ENCODE data around the gene AGMO.
"Not testable (repeated sequence)": the region's sequence is repeated elsewhere in the genome, so short reads cannot be mapped to it uniquely, and the experiment has no call there.

The AGMO gene

GRCh38 chr7:15558756-15559155, 3.1 kb downstream of the AGMO start:
- DNase-seq: no peak

DNA sequence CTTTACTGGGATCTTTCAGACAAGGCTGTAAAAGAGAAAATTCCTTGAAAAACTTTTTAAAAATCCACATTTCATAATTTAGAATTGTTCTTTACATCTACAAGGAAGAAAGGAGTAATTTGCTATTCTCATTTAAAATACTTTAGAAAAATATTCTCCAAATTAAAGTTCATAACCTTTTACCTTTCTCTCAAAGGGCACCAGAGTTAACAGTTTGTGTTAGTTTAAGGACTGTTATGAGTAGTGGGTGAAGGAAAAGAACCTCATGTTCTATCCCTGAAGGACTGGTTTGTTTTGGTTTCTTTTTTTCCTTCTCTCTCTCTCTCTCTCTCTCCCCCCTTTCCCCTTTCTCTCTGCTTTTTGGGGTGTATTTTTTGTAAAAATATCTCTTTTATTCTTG, 4.1 kb downstream of the AGMO start:
- no peak for DNase-seq

DNA sequence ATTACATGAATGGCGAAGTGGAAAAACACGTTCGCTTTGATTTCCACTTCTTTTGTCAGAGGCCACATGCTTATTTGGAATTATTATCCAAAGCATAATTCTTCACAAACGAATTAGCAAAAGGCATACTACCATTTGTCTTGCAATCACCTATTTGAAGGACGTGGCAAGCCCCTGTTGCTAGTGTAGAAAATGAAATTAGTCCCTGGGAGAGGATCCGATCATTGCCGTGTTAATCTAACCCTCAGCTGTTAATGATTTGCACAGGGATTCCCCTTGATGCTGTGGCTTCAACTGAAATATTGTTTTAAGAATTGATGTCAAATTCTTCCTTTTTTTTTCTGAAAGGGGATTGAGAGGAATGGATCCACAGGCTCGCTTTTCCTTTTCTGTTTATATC, 4.6 kb downstream of the AGMO start:
- DNase-seq: no peak

- no peak for DNase-seq
These were observed 5.3 kb downstream of the AGMO start for GRCh38 chr7:15556339-15557105.

DNA sequence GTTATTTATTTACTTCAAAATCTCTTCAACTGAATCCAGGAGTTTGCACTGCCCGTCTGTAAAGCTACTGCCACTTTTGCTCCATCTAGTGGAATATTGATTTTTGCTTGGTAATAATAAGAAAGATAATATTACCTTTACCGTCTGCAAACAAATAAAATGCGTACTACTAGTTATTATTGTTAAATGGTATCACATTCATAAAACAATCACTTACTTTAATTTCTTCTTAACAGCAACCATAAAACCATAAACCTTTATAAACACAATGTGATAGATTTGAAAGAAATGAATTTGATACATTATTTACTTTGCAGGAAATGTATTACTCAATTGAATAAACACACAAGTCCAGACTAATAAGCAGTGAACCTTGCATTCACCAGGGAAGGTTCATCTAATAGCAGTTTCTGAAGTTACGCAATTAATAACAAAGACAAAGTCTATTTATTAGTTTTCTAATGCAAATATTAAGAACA, 6.4 kb downstream of the AGMO start:
- no peak for DNase-seq

DNA sequence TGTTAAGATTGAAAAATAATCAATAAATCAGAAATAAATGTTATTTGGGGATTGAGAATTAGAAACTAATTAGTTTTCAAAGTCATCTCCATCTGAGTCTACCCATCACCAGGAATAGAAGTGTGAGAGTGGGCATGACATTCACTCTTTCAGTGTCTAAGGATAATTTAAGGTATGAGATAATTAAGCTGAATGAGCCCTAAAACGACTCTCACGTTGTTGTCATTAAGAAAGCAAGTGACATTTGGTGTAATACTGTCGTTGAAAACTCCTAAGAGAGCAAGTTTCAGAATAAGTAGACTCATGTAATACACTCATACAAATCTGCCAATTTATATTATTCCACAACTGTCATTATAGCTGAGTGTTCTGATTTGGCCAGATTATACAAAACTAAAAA, 7.1 kb downstream of the AGMO start:
- no peak for DNase-seq

GRCh38 chr7:15554081-15554480, 7.7 kb downstream of the AGMO start:
- DNase-seq: no peak

DNA sequence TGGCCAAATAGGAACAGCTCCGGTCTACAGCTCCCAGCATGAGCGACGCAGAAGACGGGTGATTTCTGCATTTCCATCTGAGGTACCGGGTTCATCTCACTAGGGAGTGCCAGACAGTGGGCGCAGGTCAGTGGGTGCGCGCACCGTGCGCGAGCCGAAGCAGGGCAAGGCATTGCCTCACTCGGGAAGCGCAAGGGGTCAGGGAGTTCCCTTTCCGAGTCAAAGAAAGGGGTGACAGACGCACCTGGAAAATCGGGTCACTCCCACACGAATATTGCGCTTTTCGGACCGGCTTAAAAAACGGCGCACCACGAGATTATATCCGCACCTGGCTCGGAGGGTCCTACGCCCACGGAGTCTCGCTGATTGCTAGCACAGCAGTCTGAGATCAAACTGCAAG, 14.5 kb downstream of the AGMO start:
- not testable (repeated sequence) for DNase-seq

GRCh38 chr7:15546272-15546792, 15.5 kb downstream of the AGMO start:
- no peak for DNase-seq

DNA sequence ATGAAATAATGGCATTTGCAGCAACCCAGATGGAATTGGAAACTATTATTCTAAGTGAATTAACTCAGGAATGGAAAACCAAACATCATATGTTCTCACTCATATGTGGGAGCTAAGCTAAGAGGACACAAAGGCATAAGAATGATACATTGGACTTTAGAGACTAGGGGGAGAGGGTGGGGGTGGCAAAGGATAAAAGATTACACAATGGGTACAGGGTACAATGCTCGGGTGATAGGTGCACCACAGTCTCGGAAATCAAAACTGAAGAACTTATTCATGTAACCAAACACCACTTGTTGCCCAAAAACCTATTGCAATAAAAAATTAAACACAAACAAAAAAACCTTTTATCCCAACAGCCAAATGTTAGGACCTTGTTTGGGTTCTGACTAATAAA, 17.8 kb downstream of the AGMO start:
- DNase-seq: no peak

DNA sequence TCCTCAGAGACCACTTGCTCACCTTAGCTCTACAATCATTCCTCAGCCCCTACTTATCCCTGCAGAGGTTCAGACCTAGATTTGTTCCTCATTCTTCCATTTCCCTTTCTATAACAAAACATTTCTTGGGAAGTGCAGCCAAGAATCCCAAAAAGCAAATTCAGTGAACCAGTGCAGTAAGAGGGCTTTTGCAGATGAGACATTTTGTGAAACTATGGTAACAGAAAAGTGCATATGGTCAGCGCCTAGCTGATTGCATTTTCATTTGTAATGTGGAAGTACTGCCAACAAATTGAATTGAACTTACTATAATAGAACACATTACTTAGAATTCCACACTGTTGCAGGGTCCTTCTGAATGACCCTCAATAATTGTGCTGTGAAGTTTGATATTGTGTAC, 18.6 kb downstream of the AGMO start:
- no peak for DNase-seq

GRCh38 chr7:15527648-15528047, 34.2 kb downstream of the AGMO start:
- no peak for DNase-seq

GRCh38 chr7:15525652-15526263, 36.1 kb downstream of the AGMO start:
- no peak for DNase-seq

DNA sequence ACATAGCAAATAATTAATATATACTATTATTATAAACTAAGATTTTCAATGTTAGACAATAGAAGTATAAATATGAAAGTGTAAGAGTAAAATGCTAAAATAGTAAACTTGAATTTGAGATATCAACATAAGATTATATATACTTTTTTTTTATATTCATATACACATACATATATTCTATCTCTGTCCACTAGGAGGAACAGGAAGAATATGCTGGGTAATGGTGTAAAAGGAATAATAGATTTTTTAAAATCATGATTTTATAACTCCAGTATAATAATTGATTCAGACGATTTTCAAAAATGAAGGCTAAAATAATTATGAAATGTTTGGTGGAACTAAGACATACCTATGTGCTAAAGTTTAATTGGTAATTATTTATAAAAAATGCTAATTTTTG, 37.7 kb downstream of the AGMO start:
- no peak for DNase-seq

GRCh38 chr7:15517865-15518264, 44.0 kb downstream of the AGMO start:
- not testable (repeated sequence) for DNase-seq

- no peak for DNase-seq
These were observed 46.6 kb downstream of the AGMO start for GRCh38 chr7:15515252-15515651.

DNA sequence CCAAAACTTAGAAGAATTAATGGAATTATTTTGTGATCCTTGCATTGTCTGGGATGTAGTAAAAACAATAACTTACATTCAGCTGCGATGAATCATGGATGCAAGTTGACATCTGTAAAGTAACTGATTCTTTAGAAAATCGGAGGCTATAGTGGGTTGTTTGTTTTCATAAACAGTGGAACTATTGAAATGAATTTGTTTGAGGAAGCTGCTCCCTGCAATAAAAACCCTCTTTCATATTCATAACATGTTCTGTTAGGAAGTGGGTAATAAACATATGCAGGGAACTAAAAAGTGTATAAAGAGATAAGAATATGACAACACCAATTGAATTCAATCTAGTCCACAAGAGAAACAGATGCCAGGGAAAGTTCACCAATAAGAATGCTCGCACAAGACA, 53.6 kb downstream of the AGMO start:
- DNase-seq: no peak

DNA sequence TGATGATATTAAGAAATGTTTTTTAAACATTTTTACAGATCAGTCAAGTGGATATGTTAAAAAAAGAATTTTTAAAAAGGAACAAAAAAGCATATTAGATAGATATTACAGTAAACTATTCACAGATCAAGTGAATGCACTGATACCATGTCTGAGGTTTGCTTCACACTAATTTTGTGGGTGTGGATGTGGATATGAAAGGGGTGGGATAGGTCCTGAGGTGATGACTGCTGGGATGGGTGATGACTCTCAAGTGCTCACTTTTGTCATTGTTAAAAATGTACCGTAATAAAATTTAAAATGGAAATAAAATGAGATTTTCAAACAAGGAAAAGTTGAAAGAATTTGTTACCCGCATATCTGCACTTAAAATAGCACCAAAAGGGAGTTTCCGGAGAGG, 54.1 kb downstream of the AGMO start:
- no peak for DNase-seq

DNA sequence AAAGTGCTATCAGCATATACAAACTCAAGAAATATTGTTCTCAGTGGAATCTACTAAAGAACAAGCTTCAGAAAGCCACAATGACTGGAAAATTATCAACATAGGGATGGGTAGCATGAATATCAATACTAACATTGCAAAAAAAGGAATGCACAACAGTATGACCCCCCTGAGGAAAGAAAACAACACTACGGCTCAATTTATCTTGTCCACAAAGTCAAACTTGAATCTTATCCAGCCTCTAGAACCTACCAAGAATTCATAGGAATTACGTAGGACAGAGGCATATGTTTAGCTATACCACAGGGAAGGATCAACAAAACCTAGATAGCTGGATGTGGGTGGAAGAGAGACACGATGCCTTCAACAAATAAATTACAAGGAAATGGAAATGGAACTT, 54.6 kb downstream of the AGMO start:
- no peak for DNase-seq

DNA sequence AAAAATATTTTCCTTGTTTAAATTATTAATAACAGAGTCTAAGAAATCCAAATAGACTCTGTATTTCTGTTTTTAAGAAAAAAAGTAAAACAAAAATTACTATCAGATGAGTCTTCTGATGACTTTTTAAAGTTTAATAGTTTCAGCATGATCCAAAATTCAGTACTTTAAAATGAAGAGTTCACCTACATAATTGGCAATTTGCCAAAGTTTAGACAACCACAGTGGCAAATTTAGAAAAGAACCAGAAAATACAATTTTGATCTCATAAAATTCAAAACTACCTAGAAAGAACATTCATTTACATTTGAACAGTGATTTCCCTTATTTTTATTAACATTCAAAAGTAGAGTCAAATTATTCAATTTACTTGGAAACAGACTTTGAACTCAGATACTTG, 56.1 kb downstream of the AGMO start:
- DNase-seq: no peak

- no peak for DNase-seq
These were observed 57.5 kb downstream of the AGMO start for GRCh38 chr7:15504351-15504750.

DNA sequence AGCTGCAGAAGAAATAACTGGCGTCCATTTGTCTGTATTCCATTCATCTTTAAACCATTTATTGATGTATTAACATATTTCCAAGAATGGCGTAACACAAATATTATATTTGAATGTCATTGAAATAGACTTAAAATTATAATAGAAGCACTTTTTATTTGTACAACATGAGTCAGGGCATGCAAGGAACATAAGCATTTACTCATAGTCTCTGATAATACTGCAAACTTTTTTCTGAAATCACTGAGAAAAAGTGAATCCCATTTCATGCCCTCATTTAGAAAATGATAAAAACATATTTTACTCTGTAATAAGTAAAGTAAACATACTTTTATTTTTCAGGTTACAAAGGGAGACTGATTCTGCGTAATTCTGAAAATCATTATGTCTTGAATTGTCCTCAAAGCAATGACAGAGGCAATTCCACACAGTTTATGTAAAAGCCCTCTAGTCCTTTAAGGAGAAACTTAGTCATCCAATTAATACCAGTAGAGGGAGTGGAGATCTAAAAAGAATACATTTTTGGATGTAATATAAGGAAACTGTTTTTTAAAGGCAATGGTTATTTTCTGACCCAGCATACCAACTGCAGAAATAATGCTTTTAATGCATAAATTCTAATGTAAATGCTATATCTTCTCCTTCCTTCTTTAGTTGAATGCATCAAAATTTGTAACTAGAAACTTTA, 58.1 kb downstream of the AGMO start:
- DNase-seq: no peak

DNA sequence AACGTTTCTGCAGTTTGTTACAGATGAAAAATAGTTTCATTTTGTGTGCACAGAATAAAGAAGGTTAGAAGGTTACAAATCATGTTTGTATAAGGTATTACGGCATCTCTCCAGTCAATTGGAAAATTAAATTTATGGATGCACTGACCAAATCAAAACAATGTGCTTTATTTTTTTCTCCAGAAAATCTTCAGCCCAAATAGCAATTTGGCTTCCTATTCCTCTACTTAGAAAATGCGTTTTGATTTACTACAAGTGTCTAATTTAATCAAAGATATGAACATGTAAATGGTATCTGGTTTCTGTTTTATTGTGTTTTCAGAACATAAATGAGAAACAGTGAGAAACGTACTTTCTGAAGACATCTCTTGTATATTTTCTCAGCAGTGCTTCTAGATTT, 63.4 kb downstream of the AGMO start:
- no peak for DNase-seq

GRCh38 chr7:15495170-15495569, 66.6 kb downstream of the AGMO start:
- peak; percentile 10 for DNase-seq

All from NCI-H1105 (cell line).